Heart left ventricle (tissue), 13 donors: ENCODE data around the gene NKX1-2.
"Not testable (repeated sequence)": the region's sequence is repeated elsewhere in the genome, so short reads cannot be mapped to it uniquely, and the experiment has no call there.

Experiments used
- POLR2A ChIP-seq, 2 donors: fragments of 450-650 bp; IDR thresholded peaks; one replicate each; pipeline ENCODE4 v1.6.1; 2017; ENCODE audit warnings: antibody characterized with exemption in 2 of 2, mild to moderate bottlenecking in 2 of 2, moderate library complexity in 2 of 2
- TF ChIP-seq, protein P1 (sequence below), 12 donors: fragments of 200-600 bp; sonication (generic) in 4 of 12; IDR thresholded peaks; one replicate each; pipeline versions ENCODE4 v1.5.0 to v1.8.0; 2018 to 2022; ENCODE audit warnings: antibody characterized with exemption in 12 of 12, mild to moderate bottlenecking in 5 of 12
- donor health status: ischemic (EF 13 %, LVEDD 7.1; RV severe dilation, severe dysfunction).
- donor health status: DM: no; HTN: yes; CAD: no.
- donor health status: DM: no; HTN: no; CAD: no.
- donor health status: ischemic (EF 25% LVEDD 6.9; RV normal size, moderate dysfunction).
- donor health status: ischemic (EF 25% LVEDD 5.7; RV mildly dilated, moderate dysfunction).
- donor health status: ischemic (EF 35%, LVEDD 5.7; RV mildly dilated, moderate dysfunction).
- donor health status: nonischemic (EF 11% LVEDD 7.7; RV severe dilation, severe dysfunction).
- donor health status: DM: yes; HTN: yes; CAD: no.
- donor health status: PGD.
- donor health status: ischemic (EF 29% LVEDD 5.4; RV normal size, mild dysfunction).
- donor health status: nonischemic (EF 23%, LVEDD 6.1; RV moderate dilation, normal function).

- TF ChIP-seq, protein P1, sequence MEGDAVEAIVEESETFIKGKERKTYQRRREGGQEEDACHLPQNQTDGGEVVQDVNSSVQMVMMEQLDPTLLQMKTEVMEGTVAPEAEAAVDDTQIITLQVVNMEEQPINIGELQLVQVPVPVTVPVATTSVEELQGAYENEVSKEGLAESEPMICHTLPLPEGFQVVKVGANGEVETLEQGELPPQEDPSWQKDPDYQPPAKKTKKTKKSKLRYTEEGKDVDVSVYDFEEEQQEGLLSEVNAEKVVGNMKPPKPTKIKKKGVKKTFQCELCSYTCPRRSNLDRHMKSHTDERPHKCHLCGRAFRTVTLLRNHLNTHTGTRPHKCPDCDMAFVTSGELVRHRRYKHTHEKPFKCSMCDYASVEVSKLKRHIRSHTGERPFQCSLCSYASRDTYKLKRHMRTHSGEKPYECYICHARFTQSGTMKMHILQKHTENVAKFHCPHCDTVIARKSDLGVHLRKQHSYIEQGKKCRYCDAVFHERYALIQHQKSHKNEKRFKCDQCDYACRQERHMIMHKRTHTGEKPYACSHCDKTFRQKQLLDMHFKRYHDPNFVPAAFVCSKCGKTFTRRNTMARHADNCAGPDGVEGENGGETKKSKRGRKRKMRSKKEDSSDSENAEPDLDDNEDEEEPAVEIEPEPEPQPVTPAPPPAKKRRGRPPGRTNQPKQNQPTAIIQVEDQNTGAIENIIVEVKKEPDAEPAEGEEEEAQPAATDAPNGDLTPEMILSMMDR (IDR thresholded peaks at IDR 0.05): not testable (repeated sequence)
- not testable (repeated sequence) for TF ChIP-seq POLR2A (IDR thresholded peaks at IDR 0.05)
Observed at GRCh38 chr10:124435683-124436082, 14.2 kb downstream of the NKX1-2 start.
